Neural progenitor cell (in vitro differentiated cells): ENCODE results near the gene TMEM30B. TPM values are rescaled to one million over a fixed set of nuclear protein-coding genes. Genes with fewer than 3 reads are reported as not detected.

Experiments used
- DNase-seq: peaks from one replicate; pipeline ENCODE4 v3.0.0-alpha.2; 2016; ENCODE audit warnings: low spot score
- H2AFZ ChIP-seq: fragments of 200-600 bp; sonication (generic); replicated peaks from 2 replicates; pipeline ENCODE4 v1.6.1; 2016; ENCODE audit warnings: antibody characterized with exemption
- H3F3A ChIP-seq: fragments of 200-600 bp; sonication (generic); 2 replicates; pipeline ENCODE4 v1.6.1; 2016; ENCODE audit warnings: antibody characterized with exemption, low read depth
- H3K27ac ChIP-seq: fragments of 200-600 bp; sonication (generic); 2 replicates; pipeline ENCODE4 v1.5.1; 2016; ENCODE audit warnings: mild to moderate bottlenecking
- H3K27me3 ChIP-seq: fragments of 200-600 bp; sonication (generic); 2 replicates; pipeline ENCODE4 v1.6.1; 2016; ENCODE audit warnings: mild to moderate bottlenecking, moderate library complexity
- H3K36me3 ChIP-seq: fragments of 200-600 bp; sonication (generic); 2 replicates; pipeline ENCODE4 v1.5.1; 2016
- H3K4me1 ChIP-seq: fragments of 200-600 bp; sonication (generic); 2 replicates; pipeline ENCODE4 v1.6.1; 2016; ENCODE audit warnings: mixed run types
- H3K4me2 ChIP-seq: fragments of 200-600 bp; sonication (generic); 2 replicates; pipeline ENCODE4 v1.6.1; 2016
- H3K4me3 ChIP-seq: fragments of 200-600 bp; sonication (generic); 2 replicates; pipeline ENCODE4 v1.5.1; 2016
- H3K79me2 ChIP-seq: fragments of 200-600 bp; sonication (generic); 2 replicates; pipeline ENCODE4 v1.6.1; 2016; ENCODE audit warnings: low read depth
- H3K9ac ChIP-seq: fragments of 200-600 bp; sonication (generic); 2 replicates; pipeline ENCODE4 v1.6.1; 2016
- H3K9me3 ChIP-seq: fragments of 200-600 bp; sonication (generic); 2 replicates; pipeline ENCODE4 v1.5.1; 2016; ENCODE audit warnings: low read depth
- H4K20me1 ChIP-seq: fragments of 200-600 bp; sonication (generic); 2 replicates; pipeline ENCODE4 v1.6.1; 2016; ENCODE audit warnings: low read depth
- H3K27ac Mint-ChIP-seq: 3 replicates; pipeline ENCODE4 v1.8.0; 2021; ENCODE audit warnings: mixed read lengths
- H3K27me3 Mint-ChIP-seq: 2 replicates; pipeline ENCODE4 v1.8.0; 2022; ENCODE audit warnings: low read depth, mild to moderate bottlenecking, inconsistent platforms, moderate library complexity, mixed read lengths; ENCODE audit not compliant: insufficient read depth
- H3K36me3 Mint-ChIP-seq: 3 replicates; pipeline ENCODE4 v1.8.0; 2021; ENCODE audit warnings: mixed read lengths
- H3K4me1 Mint-ChIP-seq: 3 replicates; pipeline ENCODE4 v1.8.0; 2021; ENCODE audit warnings: mixed read lengths
- H3K4me3 Mint-ChIP-seq: 3 replicates; pipeline ENCODE4 v1.8.0; 2021; ENCODE audit warnings: mild to moderate bottlenecking, moderate library complexity, mixed read lengths
- H3K9me3 Mint-ChIP-seq: 3 replicates; pipeline ENCODE4 v1.8.0; 2020; ENCODE audit warnings: mixed read lengths
- CTCF ChIP-seq: fragments of 200-600 bp; sonication (generic); IDR thresholded peaks from 2 replicates; pipeline ENCODE4 v1.5.1; 2017; ENCODE audit warnings: antibody characterized with exemption, mild to moderate bottlenecking
- EZH2 ChIP-seq: fragments of 200-600 bp; sonication (generic); IDR thresholded peaks from 2 replicates; pipeline ENCODE4 v1.6.1; 2017; ENCODE audit warnings: antibody characterized with exemption, mild to moderate bottlenecking, moderate library complexity
- EZH2phosphoT487 ChIP-seq: fragments of 200-600 bp; sonication (generic); IDR thresholded peaks from 2 replicates; pipeline ENCODE4 v1.6.1; 2017; ENCODE audit warnings: antibody characterized with exemption
- total RNA-seq: library from RNA; depleted of rRNA; stranded (reverse); fragments of >200 nt; gene quantifications from 2 replicates; pipeline ENCODE4 v1.2.3, GENCODE V29; 2015; ENCODE audit warnings: low replicate concordance

Gene TMEM30B
- total RNA-seq, 1 donor from 2014 or later, result 0.07 TPM

- H3K9me3 Mint-ChIP-seq, result peaks cover 7% of the 10 kb centered on the region
- peaks cover 2% of the 10 kb centered on the region for H3K4me1 Mint-ChIP-seq
- no peaks in the 10 kb centered on the region for H3K36me3 Mint-ChIP-seq
- no peaks in the 10 kb centered on the region for H3K79me2 ChIP-seq
- peak overlapping the region; percentile 94 for H2AFZ ChIP-seq
- peaks cover 36% of the 10 kb centered on the region for H3K27me3 Mint-ChIP-seq
- peaks cover 68% of the 10 kb centered on the region for H3K27me3 ChIP-seq
- peak overlapping the region; percentile 52 for H3K4me3 ChIP-seq
- no peak for DNase-seq
- H3K4me2 ChIP-seq, result peak overlapping the region; percentile 77
- H3K27ac Mint-ChIP-seq, result no peak overlapping the region
- H3K9ac ChIP-seq, result no peak overlapping the region
- no peak overlapping the region for H3K27ac ChIP-seq
- no peaks in the 10 kb centered on the region for H3K9me3 ChIP-seq
- no peaks in the 10 kb centered on the region for H3K36me3 ChIP-seq
- no peaks in the 10 kb centered on the region for H4K20me1 ChIP-seq
- TF ChIP-seq EZH2phosphoT487 (peak; percentile 33), EZH2 (no peak)
- no peaks in the 10 kb centered on the region for H3K4me1 ChIP-seq
- H3F3A ChIP-seq, result no peaks in the 10 kb centered on the region
- H3K4me3 Mint-ChIP-seq, result peak overlapping the region; percentile 77
Observed at GRCh38 chr14:61280092-61280525, 1.0 kb downstream of the TMEM30B start.

GRCh38 chr14:61279082-61279481 lies 2.1 kb downstream of the TMEM30B start:
- H3K4me3 ChIP-seq, result no peak overlapping the region
- Mint-ChIP-seq H3K4me3 (no peak overlapping the region), H3K4me1 (peaks cover 2% of the 10 kb centered on the region), H3K36me3 (no peaks in the 10 kb centered on the region), H3K27ac (no peak overlapping the region), H3K27me3 (peaks cover 35% of the 10 kb centered on the region), H3K9me3 (peaks cover 7% of the 10 kb centered on the region)
- H3K4me2 ChIP-seq, result no peak overlapping the region
- no peak overlapping the region for H2AFZ ChIP-seq
- H3K4me1 ChIP-seq, result no peaks in the 10 kb centered on the region
- no peak for DNase-seq
- H3K27me3 ChIP-seq, result peaks cover 63% of the 10 kb centered on the region
- no peaks in the 10 kb centered on the region for H4K20me1 ChIP-seq
- H3K27ac ChIP-seq, result no peak overlapping the region
- TF ChIP-seq EZH2phosphoT487 (no peak), CTCF (no peak), EZH2 (no peak)
- H3K36me3 ChIP-seq, result no peaks in the 10 kb centered on the region
- H3K9ac ChIP-seq, result no peak overlapping the region
- no peaks in the 10 kb centered on the region for H3F3A ChIP-seq
- H3K9me3 ChIP-seq, result no peaks in the 10 kb centered on the region
- no peaks in the 10 kb centered on the region for H3K79me2 ChIP-seq

GRCh38 chr14:61277784-61278183 lies 3.4 kb downstream of the TMEM30B start:
- H3K27ac Mint-ChIP-seq, result no peak overlapping the region
- H3K4me3 ChIP-seq, result no peak overlapping the region

More at GRCh38 chr14:61277784-61278183, 3.4 kb downstream of the TMEM30B start:
- no peak overlapping the region for H2AFZ ChIP-seq
- H3K36me3 ChIP-seq, result no peaks in the 10 kb centered on the region
- H3K79me2 ChIP-seq, result no peaks in the 10 kb centered on the region
- Mint-ChIP-seq H3K4me1 (peaks cover 2% of the 10 kb centered on the region), H3K27me3 (peaks cover 30% of the 10 kb centered on the region), H3K36me3 (no peaks in the 10 kb centered on the region), H3K4me3 (no peak overlapping the region), H3K9me3 (peaks cover 7% of the 10 kb centered on the region)
- no peaks in the 10 kb centered on the region for H4K20me1 ChIP-seq
- no peaks in the 10 kb centered on the region for H3K9me3 ChIP-seq
- H3K4me2 ChIP-seq, result no peak overlapping the region
- H3K4me1 ChIP-seq, result no peaks in the 10 kb centered on the region
- H3K9ac ChIP-seq, result no peak overlapping the region
- peaks cover 57% of the 10 kb centered on the region for H3K27me3 ChIP-seq
- no peak for DNase-seq
- H3K27ac ChIP-seq, result no peak overlapping the region
- H3F3A ChIP-seq, result no peaks in the 10 kb centered on the region
- TF ChIP-seq CTCF (no peak), EZH2 (no peak), EZH2phosphoT487 (no peak)
